HepG2 (cell line): ENCODE results near the gene ELK1. TPM values are rescaled to one million over a fixed set of nuclear protein-coding genes. Genes with fewer than 3 reads are reported as not detected.

Experiments used
- ATAC-seq: fragments of 200-7000 bp; cut with Tn5 transposase; 3 replicates; pipeline ENCODE4 v1.9.1; 2020; ENCODE audit warnings: mild to moderate bottlenecking, moderate library complexity
- BruUV-seq: library from RNA; stranded (reverse); fragments of 400-500 nt; replicated peaks from 2 replicates; lab custom pipeline; 2021; lab: Mats Ljungman, UMichigan
- CTCF ChIA-PET: fragments of 300-600 bp; formaldehyde crosslinking; extraction: SDS; loops from one replicate; lab custom pipeline; 2021; ENCODE audit warnings: low total read pairs, inconsistent platforms, low intra/inter-chr PET ratio; lab: Yijun Ruan, JAX
- POLR2A ChIA-PET: fragments of 350-600 bp; sonication (Branson Sonifier 250); formaldehyde crosslinking; loops from one replicate; lab custom pipeline; 2020; ENCODE audit warnings: antibody characterized with exemption, inconsistent platforms; lab: Yijun Ruan, JAX
- DNase-seq: peaks from one replicate; pipeline ENCODE4 v3.0.0-alpha.2; 2015; ENCODE audit warnings: low spot score
- FAIRE-seq: peaks from 3 replicates; lab custom pipeline; 2011; peaks lifted over from hg19 to GRCh38; lab: Jason Lieb, UNC
- H2AFZ ChIP-seq: one replicate; pipeline ENCODE4 v1.6.1; 2011; ENCODE audit warnings: low read length, inconsistent platforms
- H3K27ac ChIP-seq: fragments of 300-600 bp; 3 replicates; pipeline ENCODE4 v1.8.0; 2011; ENCODE audit warnings: mixed run types, mild to moderate bottlenecking, mixed read lengths, low read length, inconsistent platforms; ENCODE audit not compliant: insufficient read depth; ENCODE audit errors: extremely low read length
- H3K27me3 ChIP-seq, 2 experiments: fragments of 200-600 bp in 1 of 2; 2 replicates in 1 of 2; 3 replicates in 1 of 2; pipeline versions ENCODE4 v1.6.0 to v1.8.0; 2011; ENCODE audit warnings: low read length in 2 of 2, mild to moderate bottlenecking in 2 of 2, moderate library complexity in 2 of 2, inconsistent platforms in 1 of 2; ENCODE audit not compliant: insufficient read depth in 2 of 2, control insufficient read depth in 1 of 2
- H3K36me3 ChIP-seq, 2 experiments: fragments of 200-600 bp in 1 of 2; replicated peaks in 1 of 2; 2 replicates in 1 of 2; 3 replicates in 1 of 2; pipeline versions ENCODE4 v1.5.1 to v1.8.0; 2011; ENCODE audit warnings: low read length in 2 of 2, inconsistent platforms in 1 of 2; ENCODE audit not compliant: insufficient read depth in 2 of 2, control insufficient read depth in 1 of 2
- H3K4me1 ChIP-seq: 2 replicates; pipeline ENCODE4 v1.5.1; 2012; ENCODE audit warnings: low read length, inconsistent platforms; ENCODE audit not compliant: insufficient read depth
- H3K4me2 ChIP-seq: 2 replicates; pipeline ENCODE4 v1.6.0; 2011; ENCODE audit warnings: low read depth, low read length, inconsistent platforms
- H3K4me3 ChIP-seq, 3 experiments: fragments of 200-600 bp in 1 of 3; sonication (generic), shearing (Covaris generic) in 1 of 3; replicated peaks in 1 of 3; 2 replicates each; pipeline ENCODE4 v1.5.1; 2011 to 2016; ENCODE audit warnings: low read length in 3 of 3, inconsistent platforms in 2 of 3, low read depth in 2 of 3, mild to moderate bottlenecking in 2 of 3, control low read depth in 1 of 3, mixed read lengths in 1 of 3; ENCODE audit not compliant: insufficient read depth in 1 of 3
- H3K79me2 ChIP-seq: one replicate; pipeline ENCODE4 v1.6.1; 2011; ENCODE audit warnings: low read length, inconsistent platforms; ENCODE audit not compliant: insufficient read depth
- H3K9ac ChIP-seq: 2 replicates; pipeline ENCODE4 v1.6.0; 2011; ENCODE audit warnings: mild to moderate bottlenecking, low read depth, low read length, inconsistent platforms; ENCODE audit not compliant: insufficient read depth
- H3K9me3 ChIP-seq: 2 replicates; pipeline ENCODE4 v1.5.1; 2012; ENCODE audit warnings: mild to moderate bottlenecking, low read length
- H4K20me1 ChIP-seq: 2 replicates; pipeline ENCODE4 v1.6.0; 2011; ENCODE audit warnings: inconsistent platforms, mild to moderate bottlenecking, low read length, moderate library complexity; ENCODE audit not compliant: insufficient read depth
- ATF6 ChIP-seq: sonication (generic); formaldehyde crosslinking; conservative IDR thresholded peaks from 2 replicates; pipeline ENCODE4 v1.4.0; 2020; ENCODE audit warnings: missing genetic modification reagents
- ERF ChIP-seq: IDR thresholded peaks from 2 replicates; pipeline ENCODE4 v1.6.1; 2018; ENCODE audit warnings: missing biosample characterization, missing genetic modification reagents
- FOSL1 ChIP-seq: sonication (generic); formaldehyde crosslinking; IDR thresholded peaks from 2 replicates; pipeline ENCODE4 v1.9.0; 2021; ENCODE audit warnings: missing genetic modification reagents, borderline replicate concordance
- MAFK ChIP-seq, 2 experiments: IDR thresholded peaks in 1 of 2; conservative IDR thresholded peaks in 1 of 2; 2 replicates each; pipeline ENCODE4 v1.6.1; 2011; ENCODE audit warnings: improper control_type of control experiment in 2 of 2, low read length in 2 of 2
- NCOR1 ChIP-seq: fragments of 200-600 bp; sonication (generic); IDR thresholded peaks from 2 replicates; pipeline ENCODE4 v1.7.0; 2017; ENCODE audit warnings: antibody characterized with exemption, low read length, borderline replicate concordance
- RFX3 ChIP-seq: IDR thresholded peaks from 2 replicates; pipeline ENCODE4 v1.6.1; 2016; ENCODE audit warnings: missing biosample characterization, missing genetic modification reagents
- SRY ChIP-seq: sonication (generic); formaldehyde crosslinking; IDR thresholded peaks from 2 replicates; pipeline ENCODE4 v1.8.0; 2022; ENCODE audit warnings: mild to moderate bottlenecking, missing genetic modification reagents
- THAP9 ChIP-seq: sonication (generic); formaldehyde crosslinking; IDR thresholded peaks from 2 replicates; pipeline ENCODE4; 2020; ENCODE audit warnings: missing genetic modification reagents, mild to moderate bottlenecking, borderline replicate concordance
- ZNF609 ChIP-seq: sonication (generic); formaldehyde crosslinking; IDR thresholded peaks from 2 replicates; pipeline ENCODE4 v1.4.0; 2020; ENCODE audit warnings: mild to moderate bottlenecking, missing genetic modification reagents, borderline replicate concordance
- WGBS: methylation state at CpG from one replicate; pipeline ENCODE4 v1.1.6; 2017; ENCODE audit warnings: low lambda C conversion rate; 5-methylcytosine and 5-hydroxymethylcytosine counted together
- in situ Hi-C: cut with HindIII; loops from 2 replicates; pipeline ENCODE4 v1.10.0; 2017; ENCODE audit warnings: low pct_unique_long_range_greater_than_20kb; ENCODE audit not compliant: extremely low pct_ligation_motif_present
- intact Hi-C: fragments of 100-400 bp; cut with micrococcal nuclease; formaldehyde crosslinking; loops from one replicate; pipeline ENCODE4 v1.10.0; 2022; ENCODE audit not compliant: unreplicated experiment
- polyA plus RNA-seq, 8 experiments: library from polyadenylated mRNA; depleted of rRNA in 3 of 8; stranded (reverse) in 7 of 8; unstranded in 1 of 8; fragments of >200 nt; fragmentation: Illumina TruSeq in 4 of 8; extraction: Trizol in 4 of 8; gene quantifications; 2 replicates each; pipeline versions ENCODE4 v1.2.1 to v1.2.3, GENCODE V29; 2011 to 2016; ENCODE audit warnings: low read depth in 4 of 8, missing spikeins in 1 of 8, mixed read lengths in 1 of 8; ENCODE audit not compliant: insufficient read depth in 1 of 8
- total RNA-seq, 5 experiments: library from RNA; depleted of rRNA; stranded (reverse); fragments of >200 nt; fragmentation: Illumina TruSeq; extraction: Trizol; gene quantifications; 2 replicates each; pipeline ENCODE4 v1.2.3, GENCODE V29; 2016; ENCODE audit warnings: low read depth in 1 of 5

ELK1 gene
- total and polyA plus RNA-seq, 2 of the 13 experiments (the other 11 are each of a cell fraction or from before 2014, with no cell fraction given), result 4.3 to 7.2 TPM

- DNase-seq, result no peak
- no peak for ATAC-seq
- no peak for FAIRE-seq
- no peaks in the 10 kb centered on the region for H3K27me3 ChIP-seq
- WGBS, result 0% methylated on average over 4 of the region's 8 CpGs
- in situ Hi-C loops (no loop called here), intact Hi-C loops (no loop called here)
- no peak overlapping the region for H2AFZ ChIP-seq
- CTCF ChIA-PET, result no interaction called here
- no peak overlapping the region for H3K4me2 ChIP-seq
- H3K4me1 ChIP-seq, result no peaks in the 10 kb centered on the region
- BruUV-seq, result no TSS peak
- no peak overlapping the region for H3K4me3 ChIP-seq
- H3K27ac ChIP-seq, result no peak overlapping the region
- no peak overlapping the region for H3K9ac ChIP-seq
- TF ChIP-seq NCOR1, result no peak
- TF ChIP-seq RFX3 (CRISPR knock-in tag), result no peak
- no peaks in the 10 kb centered on the region for H3K9me3 ChIP-seq
- H3K79me2 ChIP-seq, result no peaks in the 10 kb centered on the region
- POLR2A ChIA-PET, result no interaction called here
- H4K20me1 ChIP-seq, result no peaks in the 10 kb centered on the region
- H3K36me3 ChIP-seq, result no peaks in the 10 kb centered on the region
Observed at GRCh38 chrX:47613082-47613481, 37.3 kb downstream of the ELK1 start.

GRCh38 chrX:47612418-47612817, 37.9 kb downstream of the ELK1 start:
- Histone ChIP-seq H3K79me2 (no peaks in the 10 kb centered on the region), H3K9ac (no peak overlapping the region), H3K9me3 (no peaks in the 10 kb centered on the region), H3K27ac (no peak overlapping the region), H3K4me2 (no peak overlapping the region), H4K20me1 (no peaks in the 10 kb centered on the region), H3K4me1 (no peaks in the 10 kb centered on the region), H3K36me3 (no peaks in the 10 kb centered on the region), H2AFZ (no peak overlapping the region), H3K27me3 (no peaks in the 10 kb centered on the region), H3K4me3 (no peak overlapping the region)
- ChIA-PET POLR2A (no interaction called here), CTCF (no interaction called here)
- intact Hi-C loops, result no loop called here
- FAIRE-seq (no peak), DNase-seq (no peak), ATAC-seq (no peak)
- no TSS peak for BruUV-seq
- in situ Hi-C loops, result no loop called here
- TF ChIP-seq ATF6 (no peak), MAFK (conservative IDR thresholded peaks at IDR 0.05 in 1 of 2, IDR thresholded peaks at IDR 0.05 in 1 of 2; ENCODE audit: low read length in 2 of 2) (no peak), THAP9 (CRISPR knock-in tag) (no peak), ERF (CRISPR knock-in tag) (no peak), ZNF609 (CRISPR knock-in tag) (no peak), SRY (CRISPR knock-in tag) (no peak), FOSL1 (CRISPR knock-in tag) (no peak)
